ENCODE results near the gene RNF20. TPM values are rescaled to one million over a fixed set of nuclear protein-coding genes. Genes with fewer than 3 reads are reported as not detected.

Gene RNF20
- total and polyA plus RNA-seq, 3 donors from 2014 or later, result 36.7 to 78.0 (median 53.1) TPM

DNA sequence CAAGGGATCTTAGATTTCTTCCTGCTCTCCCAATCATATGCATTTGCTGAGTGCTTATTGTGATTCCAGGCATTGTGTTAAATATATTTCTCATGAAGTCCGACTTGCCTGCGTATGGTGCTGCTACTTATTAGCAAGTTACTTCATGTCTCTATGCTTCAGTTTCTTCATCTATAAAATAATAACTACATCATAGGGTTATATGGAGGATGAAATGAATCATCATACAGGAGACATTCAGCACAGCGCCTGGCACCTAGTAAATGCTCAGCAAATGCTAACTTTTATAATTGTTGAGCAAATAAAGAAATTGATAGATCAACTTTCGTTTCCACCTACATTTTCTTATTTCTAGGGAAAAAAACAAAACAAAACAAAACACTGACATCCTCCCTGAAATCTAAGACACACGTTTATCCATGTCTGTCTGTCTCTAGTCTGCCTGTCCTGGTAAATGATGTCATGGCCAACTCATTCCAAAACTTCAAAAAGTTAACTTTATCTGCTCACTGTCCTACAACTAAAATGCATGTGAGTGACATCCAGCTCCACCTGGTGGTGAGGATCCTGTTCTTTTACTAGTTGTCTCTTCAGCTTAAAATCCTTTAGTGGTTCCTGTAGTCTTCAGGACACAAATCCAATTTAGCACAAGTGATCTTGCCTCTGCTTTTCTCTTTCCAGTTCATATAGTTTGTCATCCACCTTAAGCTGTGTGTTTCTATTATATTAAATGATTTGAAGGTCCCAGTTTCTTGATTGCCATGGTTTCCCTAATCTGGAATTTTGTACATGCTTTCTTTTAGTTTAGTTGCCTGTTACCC lies 33.5 kb downstream of the RNF20 start:
- Histone ChIP-seq H3K4me3 (no peak overlapping the region), H3K9me3 (no peaks in the 10 kb centered on the region), H3K27me3 (no peaks in the 10 kb centered on the region), H3K4me1 (no peaks in the 10 kb centered on the region), H3K36me3 (ENCODE audit: low read depth, missing control alignments) (no peaks in the 10 kb centered on the region), H3K27ac (no peak overlapping the region)
- intact Hi-C loops (cut with DNase I; ENCODE audit: low total_unique reads), result no loop called here
- WGBS, 2 donors, result 82 to 89% methylated on average over 5 of the region's 5 CpGs
- TF ChIP-seq POLR2A (IDR thresholded peaks at IDR 0.05), result no peak
- TF ChIP-seq, protein P1, sequence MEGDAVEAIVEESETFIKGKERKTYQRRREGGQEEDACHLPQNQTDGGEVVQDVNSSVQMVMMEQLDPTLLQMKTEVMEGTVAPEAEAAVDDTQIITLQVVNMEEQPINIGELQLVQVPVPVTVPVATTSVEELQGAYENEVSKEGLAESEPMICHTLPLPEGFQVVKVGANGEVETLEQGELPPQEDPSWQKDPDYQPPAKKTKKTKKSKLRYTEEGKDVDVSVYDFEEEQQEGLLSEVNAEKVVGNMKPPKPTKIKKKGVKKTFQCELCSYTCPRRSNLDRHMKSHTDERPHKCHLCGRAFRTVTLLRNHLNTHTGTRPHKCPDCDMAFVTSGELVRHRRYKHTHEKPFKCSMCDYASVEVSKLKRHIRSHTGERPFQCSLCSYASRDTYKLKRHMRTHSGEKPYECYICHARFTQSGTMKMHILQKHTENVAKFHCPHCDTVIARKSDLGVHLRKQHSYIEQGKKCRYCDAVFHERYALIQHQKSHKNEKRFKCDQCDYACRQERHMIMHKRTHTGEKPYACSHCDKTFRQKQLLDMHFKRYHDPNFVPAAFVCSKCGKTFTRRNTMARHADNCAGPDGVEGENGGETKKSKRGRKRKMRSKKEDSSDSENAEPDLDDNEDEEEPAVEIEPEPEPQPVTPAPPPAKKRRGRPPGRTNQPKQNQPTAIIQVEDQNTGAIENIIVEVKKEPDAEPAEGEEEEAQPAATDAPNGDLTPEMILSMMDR (IDR thresholded peaks at IDR 0.05), result peak in 1 of 3 experiments; percentile 27
- DNase-seq, result peak; percentile 44

- H3K36me3 ChIP-seq (ENCODE audit: low read depth, missing control alignments), result no peaks in the 10 kb centered on the region
- H3K27me3 ChIP-seq, result no peaks in the 10 kb centered on the region
- 90 to 94% methylated on average over 3 of the region's 3 CpGs for WGBS, 2 donors
- intact Hi-C loops (cut with DNase I; ENCODE audit: low total_unique reads), result no loop called here
- no peak overlapping the region for H3K27ac ChIP-seq
- no peak overlapping the region for H3K4me3 ChIP-seq
- no peaks in the 10 kb centered on the region for H3K9me3 ChIP-seq
- H3K4me1 ChIP-seq, result no peaks in the 10 kb centered on the region
- DNase-seq, result no peak
- TF ChIP-seq, protein P1 (IDR thresholded peaks at IDR 0.05), result no peak
Observed at GRCh38 chr9:101567725-101568350, 34.2 kb downstream of the RNF20 start.

- H3K36me3 ChIP-seq (ENCODE audit: low read depth, missing control alignments), result no peaks in the 10 kb centered on the region
- 75 to 76% methylated on average over 5 of the region's 5 CpGs for WGBS, 2 donors
- H3K4me1 ChIP-seq, result no peaks in the 10 kb centered on the region
- no peak overlapping the region for H3K27ac ChIP-seq
- no peak overlapping the region for H3K4me3 ChIP-seq
- no peaks in the 10 kb centered on the region for H3K27me3 ChIP-seq
- H3K9me3 ChIP-seq, result no peaks in the 10 kb centered on the region
- DNase-seq, result no peak
- intact Hi-C loops (cut with DNase I; ENCODE audit: low total_unique reads), result no loop called here
- TF ChIP-seq, protein P1 (IDR thresholded peaks at IDR 0.05), result no peak
Observed at GRCh38 chr9:101569741-101570501, 36.3 kb downstream of the RNF20 start.

DNA sequence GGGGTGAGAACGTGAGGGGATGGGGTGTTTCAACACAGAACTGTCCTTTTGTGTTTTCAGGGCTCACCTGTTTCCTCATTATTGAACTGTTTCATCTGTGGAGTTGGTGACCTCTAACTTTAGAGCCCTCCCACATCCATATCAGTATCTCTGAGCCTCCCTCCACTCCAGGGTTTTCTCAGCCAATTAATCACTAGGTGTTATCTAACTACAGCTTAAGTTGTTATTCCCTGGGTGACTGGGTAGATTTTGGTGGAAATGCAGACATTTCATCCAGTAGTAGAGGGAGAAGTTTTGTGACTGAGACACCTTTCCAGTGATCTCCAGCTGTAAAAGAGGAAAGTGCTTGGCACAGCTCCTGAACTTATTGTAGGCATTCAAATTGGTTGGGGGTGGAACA lies 37.5 kb downstream of the RNF20 start:
- no peaks in the 10 kb centered on the region for H3K27me3 ChIP-seq
- intact Hi-C loops (cut with DNase I; ENCODE audit: low total_unique reads), result no loop called here
- no peaks in the 10 kb centered on the region for H3K36me3 ChIP-seq (ENCODE audit: low read depth, missing control alignments)
- no peak overlapping the region for H3K4me3 ChIP-seq
- H3K4me1 ChIP-seq, result no peaks in the 10 kb centered on the region
- no peak for DNase-seq
- no peaks in the 10 kb centered on the region for H3K9me3 ChIP-seq
- WGBS, 2 donors, result 57 to 71% methylated on average over 1 of the region's 1 CpG
- TF ChIP-seq POLR2A (IDR thresholded peaks at IDR 0.05), result no peak
- H3K27ac ChIP-seq, result no peak overlapping the region

GRCh38 chr9:101572316-101572715 lies 38.7 kb downstream of the RNF20 start:
- Histone ChIP-seq H3K27ac (no peak overlapping the region), H3K36me3 (ENCODE audit: low read depth, missing control alignments) (no peaks in the 10 kb centered on the region), H3K27me3 (no peaks in the 10 kb centered on the region), H3K9me3 (no peaks in the 10 kb centered on the region), H3K4me1 (no peaks in the 10 kb centered on the region), H3K4me3 (no peak overlapping the region)
- TF ChIP-seq, protein P1 (IDR thresholded peaks at IDR 0.05), result no peak
- TF ChIP-seq POLR2A (IDR thresholded peaks at IDR 0.05), result no peak
- intact Hi-C loops (cut with DNase I; ENCODE audit: low total_unique reads), result no loop called here
- WGBS, 2 donors, result 51 to 60% methylated on average over 2 of the region's 2 CpGs
- DNase-seq, result no peak

All from testis (tissue), 3 donors.